Panc1 (cell line): ENCODE measurements around the gene SLC37A4. TPM values are rescaled to one million over a fixed set of nuclear protein-coding genes. Genes with fewer than 3 reads are reported as not detected.

Experiments
- ATAC-seq: fragments of 200-7000 bp; cut with Tn5 transposase; 2 replicates; pipeline ENCODE4 v1.9.1; 2020; ENCODE audit warnings: mild to moderate bottlenecking, moderate library complexity
- BruUV-seq: library from RNA; stranded (reverse); fragments of 400-500 nt; replicated peaks from 2 replicates; lab custom pipeline; 2021; lab: Mats Ljungman, UMichigan
- CTCF ChIA-PET: fragments of 300-600 bp; sonication (Branson Sonifier 250); formaldehyde crosslinking; loops from one replicate; lab custom pipeline; 2022; ENCODE audit warnings: antibody characterized with exemption; lab: Charles Lee
- POLR2A ChIA-PET: fragments of 300-600 bp; sonication (Branson Sonifier 250); formaldehyde crosslinking; loops from one replicate; lab custom pipeline; 2022; ENCODE audit warnings: antibody characterized with exemption; lab: Charles Lee
- DNase-seq: peaks from one replicate; pipeline ENCODE4 v3.0.0-alpha.2; 2010; ENCODE audit warnings: low read depth, low spot score
- H3K27ac ChIP-seq: 2 replicates; pipeline ENCODE4 v1.5.1; 2011; ENCODE audit warnings: mild to moderate bottlenecking, low read length, inconsistent platforms
- H3K27me3 ChIP-seq: fragments of 200-500 bp; sonication (Bioruptor generic); 2 replicates; pipeline ENCODE4 v1.6.0; 2014; ENCODE audit warnings: low read length, inconsistent platforms; ENCODE audit not compliant: control insufficient read depth, insufficient read depth
- H3K36me3 ChIP-seq: fragments of 200-500 bp; sonication (Bioruptor generic); 2 replicates; pipeline ENCODE4 v1.5.1; 2014; ENCODE audit warnings: inconsistent platforms, mild to moderate bottlenecking, low read length, moderate library complexity; ENCODE audit not compliant: control insufficient read depth, insufficient read depth
- H3K4me1 ChIP-seq: 2 replicates; pipeline ENCODE4 v1.5.1; 2011; ENCODE audit warnings: inconsistent platforms, mild to moderate bottlenecking, low read length, moderate library complexity; ENCODE audit not compliant: control insufficient read depth, insufficient read depth
- H3K4me3 ChIP-seq, 2 experiments: 2 replicates each; pipeline ENCODE4 v1.5.1; 2011 to 2012; ENCODE audit warnings: low read depth in 2 of 2, low read length in 2 of 2, mild to moderate bottlenecking in 2 of 2, inconsistent platforms in 1 of 2, moderate library complexity in 1 of 2
- H3K9me3 ChIP-seq: fragments of 200-500 bp; sonication (Bioruptor generic); 2 replicates; pipeline ENCODE4 v1.5.1; 2014; ENCODE audit warnings: low read depth, mild to moderate bottlenecking, inconsistent platforms, low read length, moderate library complexity; ENCODE audit not compliant: control insufficient read depth, insufficient read depth
- CTCF ChIP-seq: fragments of 450-650 bp; IDR thresholded peaks from 2 replicates; pipeline ENCODE4 v1.5.1; 2017; ENCODE audit warnings: mild to moderate bottlenecking
- POLR2AphosphoS5 ChIP-seq: IDR thresholded peaks from 2 replicates; pipeline ENCODE4 v1.6.1; 2012; ENCODE audit warnings: mild to moderate bottlenecking, low read depth, low read length, moderate library complexity
- REST ChIP-seq, 2 experiments: IDR thresholded peaks; 2 replicates each; pipeline ENCODE4 v1.6.1; 2011 to 2012; ENCODE audit warnings: low read depth in 2 of 2, control low read depth in 1 of 2, low read length in 1 of 2, mild to moderate bottlenecking in 1 of 2, moderate library complexity in 1 of 2; ENCODE audit not compliant: insufficient read depth in 1 of 2
- SIN3A ChIP-seq: IDR thresholded peaks from 2 replicates; pipeline ENCODE4 v1.6.1; 2012; ENCODE audit warnings: low read depth, mild to moderate bottlenecking, low read length, moderate library complexity, borderline replicate concordance; ENCODE audit not compliant: insufficient read depth
- TCF7L2 ChIP-seq: IDR thresholded peaks from 2 replicates; pipeline ENCODE4 v1.6.1; 2011; ENCODE audit warnings: mild to moderate bottlenecking, low read depth, low read length, inconsistent platforms
- in situ Hi-C: cut with HindIII; loops from 2 replicates; pipeline ENCODE4 v1.10.0; 2016; ENCODE audit warnings: low sequenced_read_pairs, low pct_unique_long_range_greater_than_20kb
- intact Hi-C: fragments of 100-400 bp; cut with micrococcal nuclease; formaldehyde crosslinking; loops from one replicate; pipeline ENCODE4 v1.10.0; 2022; ENCODE audit not compliant: unreplicated experiment
- total RNA-seq: library from RNA; stranded (reverse); gene quantifications from one replicate; pipeline ENCODE4 v1.2.1, GENCODE V29; 2021; ENCODE audit not compliant: unreplicated experiment

The SLC37A4 gene
- total RNA-seq, 1 experiment from 2014 or later, result 33.2 TPM

GRCh38 chr11:119028346-119029068 is 2.2 kb downstream of the SLC37A4 start:
- TF ChIP-seq CTCF, result no peak
- no peak for TF ChIP-seq REST (IDR thresholded peaks at IDR 0.05; ENCODE audit: insufficient read depth in 1 of 2, low read depth in 2 of 2, low read length in 1 of 2)
- TF ChIP-seq TCF7L2, result no peak
- no peak for TF ChIP-seq POLR2AphosphoS5
- no peak for TF ChIP-seq SIN3A
- Histone ChIP-seq H3K27ac (no peak overlapping the region), H3K9me3 (no peaks in the 10 kb centered on the region), H3K27me3 (no peaks in the 10 kb centered on the region), H3K36me3 (peaks cover 5% of the 10 kb centered on the region; the same call in 1 of the 2 replicates), H3K4me1 (peaks cover 20% of the 10 kb centered on the region), H3K4me3 (no peak overlapping the region)
- ATAC-seq (no peak), DNase-seq (no peak)
- no TSS peak for BruUV-seq
- ChIA-PET CTCF (no interaction called here), POLR2A (no interaction called here)
- intact Hi-C loops, result no loop called here
- in situ Hi-C loops, result no loop called here

GRCh38 chr11:119027561-119028345 is 2.9 kb downstream of the SLC37A4 start:
- intact Hi-C loops, result no loop called here
- H3K4me1 ChIP-seq, result peaks cover 22% of the 10 kb centered on the region
- in situ Hi-C loops, result no loop called here
- BruUV-seq, result no TSS peak
- H3K27me3 ChIP-seq, result no peaks in the 10 kb centered on the region
- no peak overlapping the region for H3K27ac ChIP-seq
- no peak overlapping the region for H3K4me3 ChIP-seq
- TF ChIP-seq CTCF, result no peak
- TF ChIP-seq POLR2AphosphoS5, result no peak
- no peak for TF ChIP-seq SIN3A
- no peak for TF ChIP-seq REST (IDR thresholded peaks at IDR 0.05; ENCODE audit: insufficient read depth in 1 of 2, low read depth in 2 of 2, low read length in 1 of 2)
- TF ChIP-seq TCF7L2, result no peak
- H3K9me3 ChIP-seq, result no peaks in the 10 kb centered on the region
- ChIA-PET CTCF (interaction anchor here (0.6 kb wide), 1 partner anchor 13 kb away, joined by 7 read pairs; no protein-coding TSS in a partner anchor), POLR2A (no interaction called here)
- ATAC-seq, result no peak
- peaks cover 5% of the 10 kb centered on the region for H3K36me3 ChIP-seq
- no peak for DNase-seq
